ENCODE measurements around the gene FAM181B. TPM values are rescaled to one million over a fixed set of nuclear protein-coding genes. Genes with fewer than 3 reads are reported as not detected.
A peak's percentile ranks its signal among the peaks of the same experiment; 100 is the strongest.

Gene FAM181B
- total RNA-seq, 2 donors from 2014 or later: 1.0 to 5.9 TPM

GRCh38 chr11:82759649-82760048 lies 26.0 kb upstream of the FAM181B start:
- no peak for TF ChIP-seq POLR2A (IDR thresholded peaks at IDR 0.05)
- TF ChIP-seq CTCF (IDR thresholded peaks at IDR 0.05): no peak
- ATAC-seq (no peak), DNase-seq (no peak)
- Histone ChIP-seq H3K27ac (no peak overlapping the region), H3K36me3 (replicated peaks in 1 of 2; ENCODE audit: insufficient read depth in 1 of 2, low read depth in 2 of 2) (no peaks in the 10 kb centered on the region), H3K27me3 (no peaks in the 10 kb centered on the region), H3K4me1 (peaks cover 24% of the 10 kb centered on the region), H3K4me3 (no peak overlapping the region), H3K9me3 (no peaks in the 10 kb centered on the region)
- 91 to 95% methylated on average over 3 of the region's 3 CpGs for WGBS, 2 donors
- intact Hi-C loops (cut with DNase I): no loop called here

- DNase-seq (no peak), ATAC-seq (no peak)
- 41 to 58% methylated on average over 3 of the region's 3 CpGs for WGBS, 2 donors
- Histone ChIP-seq H3K4me1 (peaks cover 24% of the 10 kb centered on the region), H3K27me3 (no peaks in the 10 kb centered on the region), H3K27ac (peak overlapping the region in 3 of 4 donors; percentile 50 to 61 (median 61)), H3K4me3 (no peak overlapping the region), H3K36me3 (replicated peaks in 1 of 2; ENCODE audit: insufficient read depth in 1 of 2, low read depth in 2 of 2) (no peaks in the 10 kb centered on the region), H3K9me3 (no peaks in the 10 kb centered on the region)
- intact Hi-C loops (cut with DNase I): no loop called here
- TF ChIP-seq POLR2A (IDR thresholded peaks at IDR 0.05): no peak
- no peak for TF ChIP-seq CTCF (IDR thresholded peaks at IDR 0.05)
These were observed 24.1 kb upstream of the FAM181B start for GRCh38 chr11:82757660-82758357.

- Histone ChIP-seq H3K4me3 (no peak overlapping the region), H3K36me3 (replicated peaks in 1 of 2; ENCODE audit: insufficient read depth in 1 of 2, low read depth in 2 of 2) (no peaks in the 10 kb centered on the region), H3K4me1 (peaks cover 24% of the 10 kb centered on the region), H3K27ac (peak overlapping the region; percentile 10 to 61 (median 56)), H3K9me3 (no peaks in the 10 kb centered on the region), H3K27me3 (no peaks in the 10 kb centered on the region)
- TF ChIP-seq POLR2A (IDR thresholded peaks at IDR 0.05) (no peak), CTCF (IDR thresholded peaks at IDR 0.05) (no peak)
- ATAC-seq: peak; percentile 77
- peak; percentile 23 to 54 (median 38) for DNase-seq
- 21 to 36% methylated on average over 7 to 8 of the region's 8 CpGs for WGBS, 2 donors
- intact Hi-C loops (cut with DNase I): no loop called here
These were observed 23.3 kb upstream of the FAM181B start for GRCh38 chr11:82756765-82757639.

DNA sequence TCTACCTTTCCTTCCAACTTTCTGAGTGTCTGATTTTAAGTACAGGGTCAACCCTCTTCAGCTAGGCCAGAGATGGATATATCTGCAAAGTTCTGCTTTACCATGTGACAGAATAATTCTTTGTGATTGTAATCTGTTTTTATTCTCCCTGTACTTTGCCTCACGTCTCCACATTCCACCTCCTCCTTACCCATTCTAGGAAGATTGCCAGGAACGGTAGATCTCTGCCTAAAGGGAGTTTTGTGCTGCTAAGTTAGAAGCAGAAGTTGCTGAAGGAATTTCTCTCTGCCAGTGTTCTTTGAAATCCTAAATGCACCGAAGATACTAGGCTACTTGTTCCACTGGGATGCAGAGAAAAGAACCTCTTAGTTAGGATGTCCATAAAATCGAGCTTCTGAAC lies 20.7 kb upstream of the FAM181B start:
- ATAC-seq (no peak), DNase-seq (no peak)
- H3K4me1 ChIP-seq: peaks cover 24% of the 10 kb centered on the region
- H3K27me3 ChIP-seq: no peaks in the 10 kb centered on the region
- intact Hi-C loops (cut with DNase I): no loop called here
- H3K36me3 ChIP-seq (replicated peaks in 1 of 2; ENCODE audit: insufficient read depth in 1 of 2, low read depth in 2 of 2): no peaks in the 10 kb centered on the region
- no peak overlapping the region for H3K4me3 ChIP-seq
- TF ChIP-seq POLR2A (IDR thresholded peaks at IDR 0.05) (no peak), CTCF (IDR thresholded peaks at IDR 0.05) (no peak)
- 35 to 42% methylated on average over 4 of the region's 4 CpGs for WGBS, 2 donors
- H3K27ac ChIP-seq: no peak overlapping the region
- H3K9me3 ChIP-seq: no peaks in the 10 kb centered on the region
